Kasumi-1 (cell line): ENCODE results near the gene CCL2.

ENCODE experiments used
- DNase-seq, 2 experiments: peaks; one replicate each; lab custom pipeline; 2025; lab: John Stamatoyannopoulos, UW

Gene CCL2

DNA sequence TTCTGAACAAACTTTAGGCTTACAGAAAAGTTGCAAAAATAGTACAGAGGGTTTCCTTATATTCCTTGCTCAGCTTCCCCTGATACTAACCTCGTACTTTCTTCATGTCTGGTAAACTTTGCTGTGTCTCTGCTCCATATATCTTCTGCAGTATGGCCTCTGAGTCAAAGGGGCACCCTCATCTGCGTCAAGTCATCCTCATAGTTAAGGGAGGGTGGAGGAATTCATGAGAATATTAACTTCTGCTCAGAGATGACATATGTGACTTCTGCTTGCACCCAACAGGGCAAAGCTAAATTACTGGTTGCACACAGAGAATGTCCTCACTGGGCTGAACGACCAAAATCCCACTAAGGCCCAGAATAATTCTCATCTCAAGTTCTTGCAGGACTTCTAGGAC lies 10.6 kb downstream of the CCL2 start:
- no peak for DNase-seq

DNA sequence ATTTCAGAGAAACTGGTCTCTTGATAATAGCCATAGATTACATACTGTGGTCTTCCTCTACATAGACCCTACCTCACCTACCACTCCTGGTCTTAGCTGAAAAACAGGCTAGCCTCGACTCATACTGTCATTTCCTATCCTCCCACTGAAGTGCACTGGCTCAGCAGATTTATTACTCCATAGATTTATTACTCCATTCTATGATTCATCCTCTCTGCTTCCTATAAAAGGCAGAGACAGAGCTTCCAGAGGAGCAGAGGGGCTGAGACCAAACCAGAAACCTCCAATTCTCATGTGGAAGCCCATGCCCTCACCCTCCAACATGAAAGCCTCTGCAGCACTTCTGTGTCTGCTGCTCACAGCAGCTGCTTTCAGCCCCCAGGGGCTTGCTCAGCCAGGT lies 14.9 kb downstream of the CCL2 start, which contains the start of gene CCL7:
Gene CCL7, plus strand, starts transcription at position 253 of the 400 bp plus-strand sequence. Its CDS starts 70 bp downstream, at position 323.
- no peak for DNase-seq

DNA sequence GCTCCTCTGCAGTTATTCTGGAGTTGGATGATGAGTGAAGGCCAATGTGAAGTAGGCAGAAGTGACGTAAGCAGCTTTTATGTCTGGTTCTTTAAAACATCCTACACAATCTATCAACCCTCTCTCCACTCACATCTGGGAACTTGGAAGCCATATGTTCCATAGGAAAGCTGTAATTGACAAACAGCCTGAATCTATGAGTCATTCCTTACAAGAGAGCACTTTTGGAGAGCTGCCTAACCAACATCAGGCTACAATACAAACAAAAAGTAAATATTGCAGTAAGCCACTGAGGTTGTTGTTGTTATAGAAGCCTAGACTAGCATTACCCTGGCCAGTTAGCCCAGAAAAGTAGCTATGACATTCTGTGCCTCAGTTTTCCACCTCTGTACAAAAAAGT lies 20.8 kb downstream of the CCL2 start:
- no peak for DNase-seq

DNA sequence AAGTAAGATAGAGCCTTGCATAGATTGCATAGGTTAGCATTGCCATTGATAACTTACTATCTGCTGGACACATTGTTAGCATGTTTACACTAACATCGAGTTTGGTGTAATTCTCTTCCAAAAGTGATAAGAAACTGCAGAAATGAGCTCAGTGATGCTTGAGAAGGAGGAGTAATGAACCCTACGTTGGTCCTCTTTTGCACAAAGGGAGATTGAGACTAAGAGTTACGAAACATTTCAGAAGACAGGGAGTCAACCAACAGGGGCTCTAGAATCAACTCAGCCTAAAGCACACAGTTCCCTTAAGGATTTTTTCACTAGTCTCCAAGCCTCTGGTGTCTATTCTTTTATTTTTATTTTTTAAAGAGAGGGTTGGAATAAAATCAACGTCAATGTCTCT lies 21.7 kb downstream of the CCL2 start:
- no peak for DNase-seq

DNA sequence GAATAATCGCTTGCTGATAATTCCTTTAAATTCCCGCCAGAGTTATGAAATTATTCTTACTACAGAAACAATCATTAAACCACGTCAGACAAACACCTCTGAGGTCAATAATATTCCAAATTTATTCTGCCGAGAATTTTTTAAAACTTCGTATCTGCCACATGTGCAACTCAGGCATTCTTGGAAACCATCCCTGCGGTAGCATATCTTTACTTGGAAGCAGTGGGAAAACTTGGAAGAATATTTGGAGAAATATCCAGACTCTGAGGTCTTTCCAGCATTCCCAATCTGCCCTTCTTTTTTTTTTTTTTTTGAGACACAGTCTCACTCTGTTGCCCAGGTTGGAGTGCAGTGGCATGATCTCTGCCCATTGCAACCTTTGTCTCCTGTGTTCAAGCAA lies 28.5 kb downstream of the CCL2 start:
- DNase-seq: no peak

DNA sequence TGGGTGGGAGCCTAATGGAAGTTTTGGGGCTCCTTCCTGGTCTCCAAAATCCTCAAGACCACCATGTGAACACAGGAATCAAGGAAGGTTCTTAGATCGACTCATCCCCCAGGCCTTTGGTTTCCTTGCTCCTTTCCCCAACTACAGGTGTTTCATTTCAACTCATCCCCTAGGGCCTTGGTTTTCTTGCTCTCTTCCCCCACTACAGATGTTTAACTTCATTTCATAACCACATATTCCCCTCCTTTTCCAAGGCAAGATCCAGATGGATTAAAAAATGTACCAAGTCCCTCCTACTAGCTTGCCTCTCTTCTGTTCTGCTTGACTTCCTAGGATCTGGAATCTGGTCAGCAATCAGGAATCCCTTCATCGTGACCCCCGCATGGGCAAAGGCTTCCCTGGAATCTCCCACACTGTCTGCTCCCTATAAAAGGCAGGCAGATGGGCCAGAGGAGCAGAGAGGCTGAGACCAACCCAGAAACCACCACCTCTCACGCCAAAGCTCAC lies 30.3 kb downstream of the CCL2 start, which contains the start of gene CCL11:
Gene CCL11, plus strand, starts transcription at position 457 of the 507 bp plus-strand sequence. CDS start 67 bp downstream, outside the sequence.
- DNase-seq: no peak

DNA sequence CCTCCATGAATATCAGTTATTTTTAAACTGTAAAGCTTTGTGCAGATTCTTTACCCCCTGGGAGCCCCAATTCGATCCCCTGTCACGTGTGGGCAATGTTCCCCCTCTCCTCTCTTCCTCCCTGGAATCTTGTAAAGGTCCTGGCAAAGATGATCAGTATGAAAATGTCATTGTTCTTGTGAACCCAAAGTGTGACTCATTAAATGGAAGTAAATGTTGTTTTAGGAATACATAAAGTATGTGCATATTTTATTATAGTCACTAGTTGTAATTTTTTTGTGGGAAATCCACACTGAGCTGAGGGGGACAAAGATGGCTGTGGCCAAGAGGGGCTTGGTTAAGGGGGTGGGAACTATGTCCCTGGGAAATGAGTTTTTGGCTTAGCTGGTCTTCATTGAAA lies 32.8 kb downstream of the CCL2 start:
- DNase-seq: no peak

DNA sequence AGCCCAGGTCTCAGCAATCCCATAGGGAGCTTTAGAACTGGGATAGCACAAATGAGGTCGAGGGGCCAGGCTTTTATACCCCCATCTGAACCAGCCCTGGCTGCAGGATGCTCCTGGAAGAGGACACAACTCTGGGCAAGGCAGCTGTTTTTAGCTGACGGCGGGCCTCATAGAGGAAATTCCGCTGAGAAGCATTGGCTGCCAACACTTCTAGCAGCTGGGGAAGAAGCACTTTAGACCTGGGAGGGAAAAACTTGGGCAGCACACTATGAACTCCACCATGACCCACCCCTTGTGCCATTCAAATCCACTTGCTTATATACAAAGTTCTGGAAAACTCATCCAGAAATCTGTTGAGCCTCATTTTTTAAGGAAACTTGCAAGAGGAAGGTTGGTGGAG lies 35.5 kb downstream of the CCL2 start:
- no peak for DNase-seq

DNA sequence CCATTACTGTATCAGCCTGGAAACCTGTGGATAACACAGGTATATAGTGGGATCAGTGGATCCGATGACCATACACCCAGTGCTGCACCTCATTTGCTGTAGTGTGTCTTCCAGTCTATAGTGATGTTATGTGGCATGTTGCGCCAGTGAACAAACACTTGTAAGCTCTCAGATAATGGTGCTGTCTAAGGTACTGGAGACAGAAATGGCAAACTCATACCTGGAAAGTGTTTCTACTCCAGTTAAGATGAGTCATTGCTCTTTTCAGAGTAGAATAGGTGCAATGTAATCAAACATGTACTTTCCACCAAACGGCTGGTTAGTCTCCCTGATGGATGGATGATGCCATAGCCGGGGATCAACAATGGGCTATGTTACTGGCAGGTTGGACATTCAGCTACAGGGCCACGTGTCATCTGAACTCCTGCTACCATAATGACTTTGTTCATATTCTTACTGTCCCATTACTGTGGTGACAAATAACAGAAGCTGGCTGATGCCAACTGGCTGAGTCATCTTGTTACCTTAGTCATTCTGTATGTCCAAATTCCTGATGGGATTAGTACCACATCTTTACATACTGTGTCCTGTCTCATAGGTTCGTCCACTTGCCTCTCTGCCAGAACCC lies 36.8 kb downstream of the CCL2 start:
- no peak for DNase-seq

DNA sequence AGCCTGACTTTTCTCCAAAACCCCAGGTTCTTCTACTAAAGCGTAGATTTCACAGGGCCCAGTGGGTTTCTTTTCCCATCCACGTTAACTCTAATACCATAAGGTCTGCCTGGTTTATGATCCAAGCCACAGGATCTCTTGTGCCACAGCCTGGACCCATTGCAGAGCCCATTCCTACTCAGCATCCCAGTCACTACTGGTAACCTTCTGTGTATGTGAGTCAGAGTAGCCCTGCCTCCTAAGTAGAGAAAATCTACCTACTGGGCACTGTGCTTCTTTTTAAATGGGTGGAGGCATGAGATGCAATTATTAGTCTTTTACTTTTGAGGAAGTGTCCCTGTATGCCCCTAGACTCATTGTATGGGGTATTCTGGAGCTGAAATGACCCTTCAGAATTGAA lies 43.9 kb downstream of the CCL2 start:
- DNase-seq: no peak

DNA sequence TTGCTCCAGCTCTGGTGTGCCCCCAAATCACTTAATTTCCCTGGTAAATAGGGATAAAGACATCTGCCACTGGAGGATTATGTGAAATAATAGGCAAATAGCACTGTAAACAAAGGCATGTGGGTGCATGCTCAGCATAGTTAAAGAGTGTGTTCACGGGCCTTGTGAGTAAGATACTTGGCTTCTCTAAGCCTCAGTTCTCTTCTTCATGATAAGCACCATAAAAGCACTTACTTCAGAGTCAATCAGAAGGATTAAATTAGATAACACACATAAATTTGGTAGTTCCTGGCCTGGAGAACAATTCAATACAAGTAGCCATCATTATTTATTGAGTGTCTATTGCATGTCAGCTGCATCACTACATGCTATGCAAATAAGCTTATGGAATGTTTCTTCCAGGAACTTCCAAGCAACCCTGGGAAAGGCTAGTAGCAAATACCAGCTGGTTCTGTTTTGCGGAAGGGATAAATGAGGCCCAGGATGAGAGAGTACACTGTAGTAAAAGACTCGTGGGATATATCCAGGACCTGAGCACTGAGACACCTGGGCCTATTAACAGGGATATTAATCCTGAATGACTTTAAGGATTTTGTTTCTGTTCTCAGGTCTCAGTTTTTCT lies 45.0 kb downstream of the CCL2 start:
- no peak for DNase-seq

DNA sequence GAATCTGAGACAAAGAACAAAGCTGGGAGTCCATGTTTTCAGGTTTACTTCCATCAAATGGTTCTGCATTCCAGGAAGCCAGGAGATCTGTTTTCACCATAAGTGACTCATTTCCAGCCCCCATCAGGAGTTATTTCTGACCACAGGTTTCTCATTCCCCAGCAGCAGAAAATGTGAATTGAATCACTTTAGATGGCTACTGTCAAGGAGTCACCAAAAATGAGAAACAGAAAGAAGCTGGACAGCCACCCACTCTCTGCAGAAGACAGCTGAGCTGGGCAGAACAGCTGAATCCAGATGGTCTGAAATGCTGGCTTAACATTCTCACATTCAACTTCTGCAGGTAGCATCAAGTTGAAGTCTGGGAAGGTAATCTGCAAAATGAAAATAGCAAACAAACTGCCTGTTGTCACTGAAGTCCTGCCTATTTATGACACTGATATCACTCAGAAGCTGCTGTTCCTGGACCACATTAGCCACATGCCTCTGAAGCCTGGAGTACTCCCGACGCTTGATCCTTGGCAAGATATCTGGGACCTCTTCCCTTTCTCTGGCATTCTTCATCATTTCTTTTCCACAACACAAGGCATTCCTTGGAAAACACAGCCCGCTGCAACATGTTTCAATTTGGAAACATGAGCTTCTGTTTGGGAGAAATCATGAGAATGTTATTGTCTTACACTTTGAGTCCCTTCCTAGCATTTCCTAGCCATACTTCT lies 45.7 kb downstream of the CCL2 start:
- DNase-seq: no peak

DNA sequence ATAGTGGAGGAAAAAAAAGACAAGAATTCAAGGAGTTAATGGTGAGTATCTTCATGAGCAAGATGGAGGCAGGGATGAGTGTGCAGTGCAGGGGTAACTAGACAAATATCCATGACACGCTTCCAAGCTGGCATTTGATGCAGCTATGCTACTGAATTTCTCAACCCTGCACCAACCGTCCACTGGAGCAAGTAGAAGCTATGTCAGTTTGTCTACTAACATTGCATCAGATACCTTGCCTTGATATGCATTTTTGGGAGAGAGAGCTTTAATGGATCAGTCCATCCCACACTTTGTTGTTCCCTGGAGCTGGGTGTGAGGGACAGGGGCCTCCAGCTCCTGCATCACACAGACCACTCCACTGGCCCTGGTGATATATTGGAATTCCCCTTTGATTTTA lies 46.9 kb downstream of the CCL2 start:
- no peak for DNase-seq

DNA sequence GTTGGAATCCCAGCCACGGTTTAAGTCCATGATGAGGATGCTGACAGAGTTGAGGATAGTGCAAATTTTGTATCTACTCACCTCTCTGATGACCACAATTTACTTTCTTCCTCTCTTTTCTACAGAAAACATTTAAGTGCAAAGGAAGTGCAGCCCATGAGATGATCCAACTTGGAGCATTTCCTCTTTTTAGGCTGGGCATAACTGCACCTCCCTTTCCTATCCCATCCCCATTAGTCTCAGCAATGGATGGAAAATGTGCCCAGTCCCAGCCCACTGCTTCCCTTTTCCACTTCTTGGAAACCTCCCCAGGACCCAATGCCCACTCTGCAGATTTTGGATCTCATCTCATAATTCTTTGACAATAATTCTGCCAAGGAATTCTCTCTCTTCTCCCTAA lies 47.6 kb downstream of the CCL2 start:
- DNase-seq: no peak

DNA sequence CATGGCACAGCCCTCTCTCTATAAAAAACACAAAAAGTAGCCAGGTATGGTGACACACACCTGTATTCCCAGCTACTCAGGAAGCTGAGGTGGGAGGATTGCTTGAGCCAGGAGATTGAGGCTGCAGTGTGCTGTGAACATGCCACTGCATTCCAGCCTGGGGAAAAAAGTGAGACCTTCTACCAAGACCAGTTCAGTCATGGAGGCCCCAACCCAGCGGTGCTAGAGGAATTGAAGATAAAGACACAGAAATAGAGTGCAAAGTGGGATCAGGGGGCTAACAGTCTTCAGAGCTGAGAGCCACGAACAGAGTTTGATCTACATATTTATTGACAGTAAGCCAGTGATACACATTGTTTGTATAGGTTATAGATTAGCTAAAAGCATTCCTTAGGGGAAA lies 48.5 kb downstream of the CCL2 start:
- no peak for DNase-seq

DNA sequence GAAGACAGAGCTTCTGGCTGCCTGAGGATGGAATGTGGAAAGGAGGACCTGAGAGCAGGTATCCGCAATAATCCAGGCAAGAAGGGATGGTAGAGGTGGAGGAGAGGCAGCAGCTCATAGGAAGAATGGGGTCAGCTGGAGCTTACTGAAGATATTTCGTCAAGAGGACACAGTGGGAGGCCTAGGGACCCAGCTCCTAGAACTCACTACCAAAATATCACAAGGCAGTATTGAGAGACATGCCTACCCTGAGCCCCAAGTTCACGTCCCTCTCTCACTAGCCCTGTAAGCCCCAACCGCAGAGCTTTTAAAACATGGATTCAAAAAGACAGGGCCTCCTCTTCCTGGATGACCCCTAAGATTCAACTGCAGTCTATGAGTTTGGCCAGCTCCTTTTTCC lies 50.0 kb downstream of the CCL2 start:
- no peak for DNase-seq

DNA sequence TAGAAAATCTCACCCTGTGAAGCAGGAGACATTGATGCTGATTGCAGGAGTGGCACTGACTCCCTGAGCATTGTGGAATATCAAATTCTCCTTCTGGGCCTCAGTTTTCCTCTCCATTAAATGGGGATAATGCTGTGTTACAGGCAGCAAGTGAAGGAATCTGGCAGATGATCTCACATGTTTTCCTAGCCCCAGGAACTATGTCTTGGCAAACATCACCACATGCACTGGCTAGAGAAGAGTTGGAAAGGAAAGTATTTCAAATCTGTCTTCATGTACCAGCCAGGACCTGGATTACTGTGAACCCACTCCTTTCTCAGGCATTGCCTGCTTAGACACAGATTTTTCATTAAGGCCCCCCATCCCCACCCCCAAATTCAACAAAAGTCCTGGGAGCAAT lies 50.5 kb downstream of the CCL2 start:
- DNase-seq: no peak

DNA sequence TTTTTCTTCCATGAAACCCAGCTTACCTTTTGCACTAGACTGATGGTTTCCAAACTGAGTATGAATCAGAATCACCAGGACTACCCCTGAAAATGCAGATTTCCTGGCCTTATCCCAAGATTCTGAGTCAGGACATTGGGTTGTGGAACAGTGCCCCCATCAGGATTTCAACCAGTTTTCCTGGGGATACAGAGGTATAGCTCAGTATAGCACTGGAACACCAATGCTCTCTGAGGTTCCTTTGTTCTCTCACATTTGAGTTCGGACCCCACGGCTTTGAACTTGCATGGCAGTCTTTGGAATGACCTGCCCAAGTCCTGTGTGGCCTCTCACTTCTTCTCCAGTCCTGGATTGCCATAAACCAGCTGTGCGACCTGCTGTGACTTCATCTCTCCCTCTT lies 51.4 kb downstream of the CCL2 start:
- peak; percentile 3 for DNase-seq
